ENCODE measurements around the gene TWNK. TPM values are rescaled to one million over a fixed set of nuclear protein-coding genes. Genes with fewer than 3 reads are reported as not detected.
A peak's percentile ranks its signal among the peaks of the same experiment; 100 is the strongest.

TWNK gene
- total RNA-seq, 2 donors from 2014 or later = 11.2 to 15.1 TPM

GRCh38 chr10:100970076-100970913 lies 17.0 kb upstream of the TWNK start:
- DNase-seq = peak; percentile 86
- no peak overlapping the region for H3K27ac ChIP-seq (ENCODE audit: low read depth, low read length)
- H3K4me1 ChIP-seq (ENCODE audit: control insufficient read depth, insufficient read depth, low read length) = peaks cover 18% of the 10 kb centered on the region
- no peaks in the 10 kb centered on the region for H3K9me3 ChIP-seq (ENCODE audit: control insufficient read depth, low read length)
- peak overlapping the region; percentile 34 for H3K9ac ChIP-seq (ENCODE audit: extremely low read depth, low read length, poor library complexity, severe bottlenecking)
- 19 to 54% methylated on average over 5 to 7 of the region's 13 CpGs for WGBS, 2 experiments (ENCODE audit: insufficient coverage in 1 of 2, insufficient read length in 1 of 2)
- peak overlapping the region; percentile 83 for H3K27ac Mint-ChIP-seq
- peak overlapping the region; percentile 74 for H3K4me3 Mint-ChIP-seq
- H3K4me3 ChIP-seq (ENCODE audit: low read length) = peak overlapping the region; percentile 82
- peaks cover 15% of the 10 kb centered on the region for H3K36me3 ChIP-seq (ENCODE audit: control insufficient read depth, insufficient read depth, low read length)
- H3K27me3 Mint-ChIP-seq (ENCODE audit: insufficient read depth) = no peaks in the 10 kb centered on the region
- H3K27me3 ChIP-seq (ENCODE audit: control insufficient read depth, insufficient read depth, low read length, poor library complexity, severe bottlenecking) = no peaks in the 10 kb centered on the region
- peaks cover 33% of the 10 kb centered on the region for H3K4me1 Mint-ChIP-seq
- H3K36me3 Mint-ChIP-seq (ENCODE audit: low read depth) = peaks cover 20% of the 10 kb centered on the region
- no peaks in the 10 kb centered on the region for H3K9me3 Mint-ChIP-seq
- TF ChIP-seq, protein P1, sequence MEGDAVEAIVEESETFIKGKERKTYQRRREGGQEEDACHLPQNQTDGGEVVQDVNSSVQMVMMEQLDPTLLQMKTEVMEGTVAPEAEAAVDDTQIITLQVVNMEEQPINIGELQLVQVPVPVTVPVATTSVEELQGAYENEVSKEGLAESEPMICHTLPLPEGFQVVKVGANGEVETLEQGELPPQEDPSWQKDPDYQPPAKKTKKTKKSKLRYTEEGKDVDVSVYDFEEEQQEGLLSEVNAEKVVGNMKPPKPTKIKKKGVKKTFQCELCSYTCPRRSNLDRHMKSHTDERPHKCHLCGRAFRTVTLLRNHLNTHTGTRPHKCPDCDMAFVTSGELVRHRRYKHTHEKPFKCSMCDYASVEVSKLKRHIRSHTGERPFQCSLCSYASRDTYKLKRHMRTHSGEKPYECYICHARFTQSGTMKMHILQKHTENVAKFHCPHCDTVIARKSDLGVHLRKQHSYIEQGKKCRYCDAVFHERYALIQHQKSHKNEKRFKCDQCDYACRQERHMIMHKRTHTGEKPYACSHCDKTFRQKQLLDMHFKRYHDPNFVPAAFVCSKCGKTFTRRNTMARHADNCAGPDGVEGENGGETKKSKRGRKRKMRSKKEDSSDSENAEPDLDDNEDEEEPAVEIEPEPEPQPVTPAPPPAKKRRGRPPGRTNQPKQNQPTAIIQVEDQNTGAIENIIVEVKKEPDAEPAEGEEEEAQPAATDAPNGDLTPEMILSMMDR (conservative IDR thresholded peaks at IDR 0.05) = no peak

DNA sequence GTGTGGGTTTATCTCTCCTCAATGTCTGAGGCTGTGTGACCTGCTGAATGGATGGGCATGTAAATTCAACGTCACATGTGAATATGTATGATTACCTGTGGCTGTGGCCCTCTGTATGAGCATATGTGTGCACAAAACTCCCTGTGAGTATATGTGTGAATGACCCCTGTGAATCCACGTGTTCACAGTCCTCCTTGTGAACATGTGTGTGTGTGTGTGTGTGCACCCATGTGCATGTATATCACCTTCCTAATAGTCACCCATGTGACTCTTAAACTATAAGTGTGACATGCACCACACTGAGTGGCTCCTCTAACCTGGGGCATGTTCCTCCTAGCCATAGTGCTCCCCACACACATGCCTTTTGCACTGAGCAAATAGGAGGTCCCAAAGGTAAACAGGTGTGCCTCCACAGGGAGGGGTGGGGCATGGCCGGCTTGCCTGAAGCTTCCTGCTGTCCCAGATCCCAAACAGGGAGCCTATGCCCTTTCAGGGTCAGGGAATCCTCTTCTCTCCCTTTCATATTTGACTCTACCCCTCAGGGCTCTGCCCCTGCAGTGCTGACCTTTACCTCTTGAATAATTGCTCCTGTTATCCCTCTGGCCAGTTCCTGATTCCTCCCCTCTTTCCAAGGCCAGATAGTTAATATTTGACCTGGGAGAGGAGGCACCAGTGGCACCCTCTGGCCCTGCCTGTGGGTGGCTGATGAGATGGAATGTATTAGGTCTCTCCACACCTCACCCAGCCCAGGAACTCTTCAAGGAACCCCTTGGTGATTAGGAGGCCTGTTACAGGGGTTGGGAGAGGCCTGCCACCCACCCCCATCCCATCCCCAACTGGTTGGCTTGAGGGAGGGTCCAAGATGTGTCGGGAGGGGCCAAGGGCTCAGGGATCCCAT lies 16.2 kb upstream of the TWNK start:
- H3K4me1 ChIP-seq (ENCODE audit: control insufficient read depth, insufficient read depth, low read length) = peaks cover 18% of the 10 kb centered on the region
- H3K27ac ChIP-seq (ENCODE audit: low read depth, low read length) = no peak overlapping the region
- H3K9me3 ChIP-seq (ENCODE audit: control insufficient read depth, low read length) = no peaks in the 10 kb centered on the region
- H3K27me3 Mint-ChIP-seq (ENCODE audit: insufficient read depth) = no peaks in the 10 kb centered on the region
- peak; percentile 59 for DNase-seq
- TF ChIP-seq, protein P1 (conservative IDR thresholded peaks at IDR 0.05) = no peak
- no peaks in the 10 kb centered on the region for H3K27me3 ChIP-seq (ENCODE audit: control insufficient read depth, insufficient read depth, low read length, poor library complexity, severe bottlenecking)
- H3K27ac Mint-ChIP-seq = peak overlapping the region; percentile 83
- no peak overlapping the region for H3K4me3 ChIP-seq (ENCODE audit: low read length)
- peak overlapping the region; percentile 74 for H3K4me3 Mint-ChIP-seq
- H3K36me3 ChIP-seq (ENCODE audit: control insufficient read depth, insufficient read depth, low read length) = peaks cover 8% of the 10 kb centered on the region
- peaks cover 33% of the 10 kb centered on the region for H3K4me1 Mint-ChIP-seq
- no peak overlapping the region for H3K9ac ChIP-seq (ENCODE audit: extremely low read depth, low read length, poor library complexity, severe bottlenecking)
- 43 to 74% methylated on average over 1 to 4 of the region's 4 CpGs for WGBS, 2 experiments (ENCODE audit: insufficient coverage in 1 of 2, insufficient read length in 1 of 2)
- no peaks in the 10 kb centered on the region for H3K9me3 Mint-ChIP-seq
- H3K36me3 Mint-ChIP-seq (ENCODE audit: low read depth) = peaks cover 19% of the 10 kb centered on the region

GRCh38 chr10:100972115-100972903 lies 15.0 kb upstream of the TWNK start:
- no peaks in the 10 kb centered on the region for H3K27me3 ChIP-seq (ENCODE audit: control insufficient read depth, insufficient read depth, low read length, poor library complexity, severe bottlenecking)
- Mint-ChIP-seq H3K36me3 (ENCODE audit: low read depth) (peaks cover 19% of the 10 kb centered on the region), H3K4me3 (peak overlapping the region; percentile 74), H3K27me3 (ENCODE audit: insufficient read depth) (no peaks in the 10 kb centered on the region), H3K9me3 (no peaks in the 10 kb centered on the region), H3K4me1 (peaks cover 33% of the 10 kb centered on the region), H3K27ac (no peak overlapping the region)
- 72 to 78% methylated on average over 10 to 13 of the region's 13 CpGs for WGBS, 2 experiments (ENCODE audit: insufficient coverage in 1 of 2, insufficient read length in 1 of 2)
- H3K36me3 ChIP-seq (ENCODE audit: control insufficient read depth, insufficient read depth, low read length) = no peaks in the 10 kb centered on the region
- TF ChIP-seq, protein P1 (conservative IDR thresholded peaks at IDR 0.05) = no peak
- no peak overlapping the region for H3K4me3 ChIP-seq (ENCODE audit: low read length)
- no peak for DNase-seq
- no peaks in the 10 kb centered on the region for H3K9me3 ChIP-seq (ENCODE audit: control insufficient read depth, low read length)
- no peak overlapping the region for H3K27ac ChIP-seq (ENCODE audit: low read depth, low read length)
- H3K9ac ChIP-seq (ENCODE audit: extremely low read depth, low read length, poor library complexity, severe bottlenecking) = no peak overlapping the region
- H3K4me1 ChIP-seq (ENCODE audit: control insufficient read depth, insufficient read depth, low read length) = peaks cover 16% of the 10 kb centered on the region

All from endodermal cell (in vitro differentiated cells).